HepG2 (cell line): ENCODE results near the gene LIPC. TPM values are rescaled to one million over a fixed set of nuclear protein-coding genes. Genes with fewer than 3 reads are reported as not detected.
A peak's percentile ranks its signal among the peaks of the same experiment; 100 is the strongest.

ENCODE experiments used
- ATAC-seq: fragments of 200-7000 bp; cut with Tn5 transposase; 3 replicates; pipeline ENCODE4 v1.9.1; 2020; ENCODE audit warnings: mild to moderate bottlenecking, moderate library complexity
- BruUV-seq: library from RNA; stranded (reverse); fragments of 400-500 nt; replicated peaks from 2 replicates; lab custom pipeline; 2021; lab: Mats Ljungman, UMichigan
- CTCF ChIA-PET: fragments of 300-600 bp; formaldehyde crosslinking; extraction: SDS; loops from one replicate; lab custom pipeline; 2021; ENCODE audit warnings: low total read pairs, inconsistent platforms, low intra/inter-chr PET ratio; lab: Yijun Ruan, JAX
- POLR2A ChIA-PET: fragments of 350-600 bp; sonication (Branson Sonifier 250); formaldehyde crosslinking; loops from one replicate; lab custom pipeline; 2020; ENCODE audit warnings: antibody characterized with exemption, inconsistent platforms; lab: Yijun Ruan, JAX
- DNase-seq: peaks from one replicate; pipeline ENCODE4 v3.0.0-alpha.2; 2015; ENCODE audit warnings: low spot score
- FAIRE-seq: peaks from 3 replicates; lab custom pipeline; 2011; peaks lifted over from hg19 to GRCh38; lab: Jason Lieb, UNC
- H2AFZ ChIP-seq: one replicate; pipeline ENCODE4 v1.6.1; 2011; ENCODE audit warnings: low read length, inconsistent platforms
- H3K27ac ChIP-seq: fragments of 300-600 bp; 3 replicates; pipeline ENCODE4 v1.8.0; 2011; ENCODE audit warnings: mixed run types, mild to moderate bottlenecking, mixed read lengths, low read length, inconsistent platforms; ENCODE audit not compliant: insufficient read depth; ENCODE audit errors: extremely low read length
- H3K27me3 ChIP-seq, 2 experiments: fragments of 200-600 bp in 1 of 2; 2 replicates in 1 of 2; 3 replicates in 1 of 2; pipeline versions ENCODE4 v1.6.0 to v1.8.0; 2011; ENCODE audit warnings: low read length in 2 of 2, mild to moderate bottlenecking in 2 of 2, moderate library complexity in 2 of 2, inconsistent platforms in 1 of 2; ENCODE audit not compliant: insufficient read depth in 2 of 2, control insufficient read depth in 1 of 2
- H3K36me3 ChIP-seq, 2 experiments: fragments of 200-600 bp in 1 of 2; replicated peaks in 1 of 2; 2 replicates in 1 of 2; 3 replicates in 1 of 2; pipeline versions ENCODE4 v1.5.1 to v1.8.0; 2011; ENCODE audit warnings: low read length in 2 of 2, inconsistent platforms in 1 of 2; ENCODE audit not compliant: insufficient read depth in 2 of 2, control insufficient read depth in 1 of 2
- H3K4me1 ChIP-seq: 2 replicates; pipeline ENCODE4 v1.5.1; 2012; ENCODE audit warnings: low read length, inconsistent platforms; ENCODE audit not compliant: insufficient read depth
- H3K4me2 ChIP-seq: 2 replicates; pipeline ENCODE4 v1.6.0; 2011; ENCODE audit warnings: low read depth, low read length, inconsistent platforms
- H3K4me3 ChIP-seq, 3 experiments: fragments of 200-600 bp in 1 of 3; sonication (generic), shearing (Covaris generic) in 1 of 3; replicated peaks in 1 of 3; 2 replicates each; pipeline ENCODE4 v1.5.1; 2011 to 2016; ENCODE audit warnings: low read length in 3 of 3, inconsistent platforms in 2 of 3, low read depth in 2 of 3, mild to moderate bottlenecking in 2 of 3, control low read depth in 1 of 3, mixed read lengths in 1 of 3; ENCODE audit not compliant: insufficient read depth in 1 of 3
- H3K79me2 ChIP-seq: one replicate; pipeline ENCODE4 v1.6.1; 2011; ENCODE audit warnings: low read length, inconsistent platforms; ENCODE audit not compliant: insufficient read depth
- H3K9ac ChIP-seq: 2 replicates; pipeline ENCODE4 v1.6.0; 2011; ENCODE audit warnings: mild to moderate bottlenecking, low read depth, low read length, inconsistent platforms; ENCODE audit not compliant: insufficient read depth
- H3K9me3 ChIP-seq: 2 replicates; pipeline ENCODE4 v1.5.1; 2012; ENCODE audit warnings: mild to moderate bottlenecking, low read length
- H4K20me1 ChIP-seq: 2 replicates; pipeline ENCODE4 v1.6.0; 2011; ENCODE audit warnings: inconsistent platforms, mild to moderate bottlenecking, low read length, moderate library complexity; ENCODE audit not compliant: insufficient read depth
- ETV5 ChIP-seq: IDR thresholded peaks from 2 replicates; pipeline ENCODE4 v1.6.1; 2018; ENCODE audit warnings: missing biosample characterization, missing genetic modification reagents, inconsistent platforms, borderline replicate concordance
- ISX ChIP-seq: sonication (generic); formaldehyde crosslinking; conservative IDR thresholded peaks from 2 replicates; pipeline ENCODE4 v1.5.0; 2020; ENCODE audit warnings: missing genetic modification reagents
- LBX2 ChIP-seq: sonication (generic); formaldehyde crosslinking; IDR thresholded peaks from 2 replicates; pipeline ENCODE4 v1.5.0; 2020; ENCODE audit warnings: missing genetic modification reagents, mild to moderate bottlenecking, borderline replicate concordance
- MTA1 ChIP-seq: sonication (generic); formaldehyde crosslinking; IDR thresholded peaks from 2 replicates; pipeline ENCODE4 v1.4.0; 2020; ENCODE audit warnings: missing genetic modification reagents, mild to moderate bottlenecking, borderline replicate concordance
- NPAS2 ChIP-seq: sonication (generic); formaldehyde crosslinking; IDR thresholded peaks from 2 replicates; pipeline ENCODE4 v1.8.0; 2022; ENCODE audit warnings: mild to moderate bottlenecking, missing genetic modification reagents, borderline replicate concordance
- RARA ChIP-seq: IDR thresholded peaks from 2 replicates; pipeline ENCODE4 v1.6.1; 2016; ENCODE audit warnings: missing genetic modification reagents, missing compliant biosample characterization
- WIZ ChIP-seq: sonication (generic); formaldehyde crosslinking; IDR thresholded peaks from 2 replicates; pipeline ENCODE4 v1.5.1; 2020; ENCODE audit warnings: mild to moderate bottlenecking, missing genetic modification reagents
- ZBTB43 ChIP-seq: sonication (generic); formaldehyde crosslinking; conservative IDR thresholded peaks from 2 replicates; pipeline ENCODE4 v1.4.0; 2020; ENCODE audit warnings: missing genetic modification reagents
- ZNF75D ChIP-seq: sonication (generic); formaldehyde crosslinking; IDR thresholded peaks from 2 replicates; pipeline ENCODE4 v1.8.1; 2023; ENCODE audit warnings: missing genetic modification reagents, mild to moderate bottlenecking, borderline replicate concordance
- ZNF816 ChIP-seq: sonication (generic); formaldehyde crosslinking; IDR thresholded peaks from 2 replicates; pipeline ENCODE4 v1.8.0; 2022; ENCODE audit warnings: missing genetic modification reagents, mild to moderate bottlenecking, borderline replicate concordance
- WGBS: methylation state at CpG from one replicate; pipeline ENCODE4 v1.1.6; 2017; ENCODE audit warnings: low lambda C conversion rate; 5-methylcytosine and 5-hydroxymethylcytosine counted together
- in situ Hi-C: cut with HindIII; loops from 2 replicates; pipeline ENCODE4 v1.10.0; 2017; ENCODE audit warnings: low pct_unique_long_range_greater_than_20kb; ENCODE audit not compliant: extremely low pct_ligation_motif_present
- intact Hi-C: fragments of 100-400 bp; cut with micrococcal nuclease; formaldehyde crosslinking; loops from one replicate; pipeline ENCODE4 v1.10.0; 2022; ENCODE audit not compliant: unreplicated experiment
- polyA plus RNA-seq, 8 experiments: library from polyadenylated mRNA; depleted of rRNA in 3 of 8; stranded (reverse) in 7 of 8; unstranded in 1 of 8; fragments of >200 nt; fragmentation: Illumina TruSeq in 4 of 8; extraction: Trizol in 4 of 8; gene quantifications; 2 replicates each; pipeline versions ENCODE4 v1.2.1 to v1.2.3, GENCODE V29; 2011 to 2016; ENCODE audit warnings: low read depth in 4 of 8, missing spikeins in 1 of 8, mixed read lengths in 1 of 8; ENCODE audit not compliant: insufficient read depth in 1 of 8
- total RNA-seq, 5 experiments: library from RNA; depleted of rRNA; stranded (reverse); fragments of >200 nt; fragmentation: Illumina TruSeq; extraction: Trizol; gene quantifications; 2 replicates each; pipeline ENCODE4 v1.2.3, GENCODE V29; 2016; ENCODE audit warnings: low read depth in 1 of 5

Gene LIPC
- total and polyA plus RNA-seq, 2 of the 13 experiments (the other 11 are each of a cell fraction or from before 2014, with no cell fraction given): 26.0 to 38.0 TPM

- intact Hi-C loops: loop anchor here (5.0 kb wide), 2 partner anchors 36 to 206 kb away; no protein-coding TSS in a partner anchor
- DNase-seq (no peak), FAIRE-seq (no peak), ATAC-seq (no peak)
- Histone ChIP-seq H3K4me3 (no peak overlapping the region), H3K4me1 (peaks cover 68% of the 10 kb centered on the region), H3K27me3 (no peaks in the 10 kb centered on the region), H3K79me2 (no peaks in the 10 kb centered on the region), H3K36me3 (no peaks in the 10 kb centered on the region), H3K4me2 (no peak overlapping the region), H4K20me1 (no peaks in the 10 kb centered on the region), H3K9me3 (no peaks in the 10 kb centered on the region), H3K9ac (no peak overlapping the region), H3K27ac (peak overlapping the region; percentile 16), H2AFZ (no peak overlapping the region)
- no TSS peak for BruUV-seq
- ChIA-PET CTCF (no interaction called here), POLR2A (interaction anchor here (1.4 to 3.9 kb wide), 6 partner anchors 10 to 272 kb away, joined by 3 to 93 read pairs (median 13); partner anchors contain the start of gene ADAM10)
- in situ Hi-C loops: loop anchor here (5.0 to 10.0 kb wide), 2 partner anchors 36 to 47 kb away; no protein-coding TSS in a partner anchor
- 100% methylated on average over 3 of the region's 3 CpGs for WGBS
- TF ChIP-seq ZBTB43 (CRISPR knock-in tag) (no peak), ETV5 (CRISPR knock-in tag) (no peak), NPAS2 (CRISPR knock-in tag) (no peak), ISX (CRISPR knock-in tag) (no peak), MTA1 (no peak), WIZ (CRISPR knock-in tag) (no peak), ZNF816 (CRISPR knock-in tag) (no peak), LBX2 (no peak), RARA (no peak), ZNF75D (CRISPR knock-in tag) (no peak)
- TF ChIP-seq, all 625 proteins: peak for 0
Measured at GRCh38 chr15:58478035-58478434, 46.2 kb downstream of the LIPC start.
